Neural progenitor cell (in vitro differentiated cells): ENCODE data around the gene RABEPK. TPM values are rescaled to one million over a fixed set of nuclear protein-coding genes. Genes with fewer than 3 reads are reported as not detected.
A peak's percentile ranks its signal among the peaks of the same experiment; 100 is the strongest.
"Not testable (repeated sequence)": the region's sequence is repeated elsewhere in the genome, so short reads cannot be mapped to it uniquely, and the experiment has no call there.

Experiments used
- DNase-seq: peaks from one replicate; pipeline ENCODE4 v3.0.0-alpha.2; 2016; ENCODE audit warnings: low spot score
- H2AFZ ChIP-seq: fragments of 200-600 bp; sonication (generic); replicated peaks from 2 replicates; pipeline ENCODE4 v1.6.1; 2016; ENCODE audit warnings: antibody characterized with exemption
- H3F3A ChIP-seq: fragments of 200-600 bp; sonication (generic); 2 replicates; pipeline ENCODE4 v1.6.1; 2016; ENCODE audit warnings: antibody characterized with exemption, low read depth
- H3K27ac ChIP-seq: fragments of 200-600 bp; sonication (generic); 2 replicates; pipeline ENCODE4 v1.5.1; 2016; ENCODE audit warnings: mild to moderate bottlenecking
- H3K27me3 ChIP-seq: fragments of 200-600 bp; sonication (generic); 2 replicates; pipeline ENCODE4 v1.6.1; 2016; ENCODE audit warnings: mild to moderate bottlenecking, moderate library complexity
- H3K36me3 ChIP-seq: fragments of 200-600 bp; sonication (generic); 2 replicates; pipeline ENCODE4 v1.5.1; 2016
- H3K4me1 ChIP-seq: fragments of 200-600 bp; sonication (generic); 2 replicates; pipeline ENCODE4 v1.6.1; 2016; ENCODE audit warnings: mixed run types
- H3K4me2 ChIP-seq: fragments of 200-600 bp; sonication (generic); 2 replicates; pipeline ENCODE4 v1.6.1; 2016
- H3K4me3 ChIP-seq: fragments of 200-600 bp; sonication (generic); 2 replicates; pipeline ENCODE4 v1.5.1; 2016
- H3K79me2 ChIP-seq: fragments of 200-600 bp; sonication (generic); 2 replicates; pipeline ENCODE4 v1.6.1; 2016; ENCODE audit warnings: low read depth
- H3K9ac ChIP-seq: fragments of 200-600 bp; sonication (generic); 2 replicates; pipeline ENCODE4 v1.6.1; 2016
- H3K9me3 ChIP-seq: fragments of 200-600 bp; sonication (generic); 2 replicates; pipeline ENCODE4 v1.5.1; 2016; ENCODE audit warnings: low read depth
- H4K20me1 ChIP-seq: fragments of 200-600 bp; sonication (generic); 2 replicates; pipeline ENCODE4 v1.6.1; 2016; ENCODE audit warnings: low read depth
- H3K27ac Mint-ChIP-seq: 3 replicates; pipeline ENCODE4 v1.8.0; 2021; ENCODE audit warnings: mixed read lengths
- H3K27me3 Mint-ChIP-seq: 2 replicates; pipeline ENCODE4 v1.8.0; 2022; ENCODE audit warnings: low read depth, mild to moderate bottlenecking, inconsistent platforms, moderate library complexity, mixed read lengths; ENCODE audit not compliant: insufficient read depth
- H3K36me3 Mint-ChIP-seq: 3 replicates; pipeline ENCODE4 v1.8.0; 2021; ENCODE audit warnings: mixed read lengths
- H3K4me1 Mint-ChIP-seq: 3 replicates; pipeline ENCODE4 v1.8.0; 2021; ENCODE audit warnings: mixed read lengths
- H3K4me3 Mint-ChIP-seq: 3 replicates; pipeline ENCODE4 v1.8.0; 2021; ENCODE audit warnings: mild to moderate bottlenecking, moderate library complexity, mixed read lengths
- H3K9me3 Mint-ChIP-seq: 3 replicates; pipeline ENCODE4 v1.8.0; 2020; ENCODE audit warnings: mixed read lengths
- CTCF ChIP-seq: fragments of 200-600 bp; sonication (generic); IDR thresholded peaks from 2 replicates; pipeline ENCODE4 v1.5.1; 2017; ENCODE audit warnings: antibody characterized with exemption, mild to moderate bottlenecking
- EZH2 ChIP-seq: fragments of 200-600 bp; sonication (generic); IDR thresholded peaks from 2 replicates; pipeline ENCODE4 v1.6.1; 2017; ENCODE audit warnings: antibody characterized with exemption, mild to moderate bottlenecking, moderate library complexity
- EZH2phosphoT487 ChIP-seq: fragments of 200-600 bp; sonication (generic); IDR thresholded peaks from 2 replicates; pipeline ENCODE4 v1.6.1; 2017; ENCODE audit warnings: antibody characterized with exemption
- total RNA-seq: library from RNA; depleted of rRNA; stranded (reverse); fragments of >200 nt; gene quantifications from 2 replicates; pipeline ENCODE4 v1.2.3, GENCODE V29; 2015; ENCODE audit warnings: low replicate concordance

The RABEPK gene
- total RNA-seq, 1 donor from 2014 or later, result 7.8 TPM

DNA sequence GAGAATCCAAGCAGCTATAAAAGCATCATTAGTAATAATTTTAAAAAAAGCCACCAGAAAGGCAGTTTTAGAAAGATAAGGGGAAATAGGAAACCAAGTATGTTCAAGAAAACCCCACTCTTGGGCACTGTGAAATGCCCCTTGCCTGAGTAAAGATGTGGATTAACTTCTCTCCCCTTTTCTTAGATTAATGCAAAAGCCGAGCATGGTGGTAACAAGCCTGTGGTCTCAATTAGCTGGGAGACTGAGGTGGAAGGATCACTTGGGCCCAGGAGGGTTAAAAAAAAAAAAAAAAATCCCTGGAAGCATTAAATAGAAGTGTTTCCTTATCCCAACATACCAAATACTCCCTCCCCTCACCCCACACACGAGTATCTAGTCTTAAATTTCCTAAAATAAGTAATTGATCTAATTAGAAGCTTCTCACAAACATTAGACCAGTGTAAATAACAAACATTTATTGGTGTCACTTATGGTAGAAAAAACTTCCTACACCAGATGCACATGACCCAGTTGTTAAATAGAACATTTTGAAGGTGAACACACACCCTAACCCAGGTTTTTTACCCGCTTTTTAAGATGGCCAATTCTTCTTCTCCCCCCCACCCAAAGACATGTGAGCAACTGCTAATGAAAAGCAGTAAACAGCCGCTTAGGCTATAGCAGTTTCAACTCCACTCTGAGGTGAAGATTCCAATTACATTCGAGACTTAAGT lies 35.6 kb downstream of the RABEPK start:
- Mint-ChIP-seq H3K4me1 (peaks cover 38% of the 10 kb centered on the region), H3K27ac (no peak overlapping the region), H3K9me3 (no peaks in the 10 kb centered on the region), H3K36me3 (peaks cover 49% of the 10 kb centered on the region), H3K4me3 (peak overlapping the region; percentile 6), H3K27me3 (peaks cover 2% of the 10 kb centered on the region)
- H3K4me2 ChIP-seq, result peak overlapping the region; percentile 59
- no peak overlapping the region for H3K4me3 ChIP-seq
- peak overlapping the region; percentile 45 for H3K27ac ChIP-seq
- H3K9ac ChIP-seq, result no peak overlapping the region
- TF ChIP-seq EZH2phosphoT487 (no peak), CTCF (no peak), EZH2 (no peak)
- no peaks in the 10 kb centered on the region for H3K9me3 ChIP-seq
- no peak overlapping the region for H2AFZ ChIP-seq
- H3K27me3 ChIP-seq, result no peaks in the 10 kb centered on the region
- peaks cover 61% of the 10 kb centered on the region for H4K20me1 ChIP-seq
- peaks cover 32% of the 10 kb centered on the region for H3K36me3 ChIP-seq
- H3F3A ChIP-seq, result peaks cover 62% of the 10 kb centered on the region
- H3K79me2 ChIP-seq, result peaks cover 56% of the 10 kb centered on the region
- no peak for DNase-seq
- H3K4me1 ChIP-seq, result peaks cover 23% of the 10 kb centered on the region

DNA sequence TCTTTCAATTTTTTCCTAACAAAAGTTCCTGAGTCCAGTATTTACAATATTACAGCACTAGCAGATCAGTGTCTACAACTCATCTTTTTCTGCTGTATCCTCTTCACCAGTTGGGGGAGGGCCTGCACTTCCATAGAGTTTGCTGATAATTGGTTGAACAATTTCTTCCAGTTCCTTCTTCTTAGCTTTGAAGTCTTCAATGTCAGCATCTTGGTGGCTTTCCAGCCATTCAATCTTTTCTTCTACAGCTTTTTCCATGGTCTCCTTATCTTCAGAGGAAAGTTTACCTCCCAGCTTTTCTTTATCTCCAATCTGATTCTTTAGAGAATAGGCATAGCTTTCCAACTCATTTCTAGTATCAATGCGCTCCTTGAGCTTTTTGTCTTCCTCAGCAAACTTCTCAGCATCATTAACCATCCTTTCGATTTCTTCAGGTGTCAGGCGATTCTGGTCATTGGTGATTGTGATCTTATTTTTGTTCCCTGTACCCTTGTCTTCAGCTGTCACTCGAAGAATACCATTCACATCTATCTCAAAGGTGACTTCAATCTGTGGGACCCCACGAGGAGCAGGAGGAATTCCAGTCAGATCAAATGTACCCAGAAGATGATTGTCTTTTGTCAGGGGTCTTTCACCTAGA lies 36.3 kb downstream of the RABEPK start:
- peaks cover 52% of the 10 kb centered on the region for H3K36me3 Mint-ChIP-seq
- Histone ChIP-seq H3K4me2 (peak overlapping the region; percentile 92), H3K79me2 (peaks cover 58% of the 10 kb centered on the region), H3K4me1 (peaks cover 23% of the 10 kb centered on the region), H3F3A (peaks cover 62% of the 10 kb centered on the region), H3K36me3 (peaks cover 32% of the 10 kb centered on the region), H4K20me1 (peaks cover 62% of the 10 kb centered on the region)
- not testable (repeated sequence) for H3K27ac ChIP-seq, H3K27me3 ChIP-seq, H3K27me3 Mint-ChIP-seq, H3K27ac Mint-ChIP-seq, DNase-seq, H3K9ac ChIP-seq, H2AFZ ChIP-seq, H3K4me3 ChIP-seq, H3K9me3 Mint-ChIP-seq, H3K9me3 ChIP-seq
- peak overlapping the region; percentile 16 for H3K4me3 Mint-ChIP-seq
- peaks cover 38% of the 10 kb centered on the region for H3K4me1 Mint-ChIP-seq

GRCh38 chr9:125238127-125238914 lies 38.0 kb downstream of the RABEPK start:
- DNase-seq, result no peak
- no peak overlapping the region for H3K27ac ChIP-seq
- H3K36me3 ChIP-seq, result peaks cover 32% of the 10 kb centered on the region
- peak overlapping the region; percentile 92 for H3K4me2 ChIP-seq
- H3F3A ChIP-seq, result peaks cover 62% of the 10 kb centered on the region
- no peaks in the 10 kb centered on the region for H3K9me3 Mint-ChIP-seq
- TF ChIP-seq EZH2 (no peak), CTCF (no peak), EZH2phosphoT487 (no peak)
- no peak overlapping the region for H3K9ac ChIP-seq
- H3K79me2 ChIP-seq, result peaks cover 66% of the 10 kb centered on the region
- H4K20me1 ChIP-seq, result peaks cover 62% of the 10 kb centered on the region
- H2AFZ ChIP-seq, result no peak overlapping the region
- peak overlapping the region; percentile 87 for H3K4me3 ChIP-seq
- peaks cover 28% of the 10 kb centered on the region for H3K4me1 ChIP-seq
- H3K27me3 ChIP-seq, result no peaks in the 10 kb centered on the region
- no peak overlapping the region for H3K27ac Mint-ChIP-seq
- H3K9me3 ChIP-seq, result no peaks in the 10 kb centered on the region
- H3K4me1 Mint-ChIP-seq, result peaks cover 43% of the 10 kb centered on the region
- peak overlapping the region; percentile 98 for H3K4me3 Mint-ChIP-seq
- peaks cover 51% of the 10 kb centered on the region for H3K36me3 Mint-ChIP-seq
- peaks cover 11% of the 10 kb centered on the region for H3K27me3 Mint-ChIP-seq
